Measurements from ENCODE around the gene DHRS3. TPM values are rescaled to one million over a fixed set of nuclear protein-coding genes. Genes with fewer than 3 reads are reported as not detected.

The DHRS3 gene
- total and polyA plus RNA-seq, 2 of the 13 experiments (the other 11 are each of a cell fraction or from before 2014, with no cell fraction given): 48.5 to 90.5 TPM

- H3K4me2 ChIP-seq (ENCODE audit: low read depth, low read length): peak overlapping the region; percentile 87
- H3K36me3 ChIP-seq (replicated peaks in 1 of 2; ENCODE audit: control insufficient read depth in 1 of 2, insufficient read depth in 2 of 2, low read length in 2 of 2): peaks cover 4 to 13% of the 10 kb centered on the region in 2 experiments; a peak in 4 of 5 replicates
- TF ChIP-seq HNRNPH1 (optimal IDR thresholded peaks at IDR 0.05; ENCODE audit: low read depth, low read length): peak; percentile 10
- TF ChIP-seq ZNF430 (CRISPR knock-in tag; IDR thresholded peaks at IDR 0.05): no peak
- TF ChIP-seq POLR2G (IDR thresholded peaks at IDR 0.05; ENCODE audit: low read depth, low read length): peak; percentile 10; the same call in 1 of the 2 replicates
- no peak for TF ChIP-seq FOXO4 (CRISPR knock-in tag; conservative IDR thresholded peaks at IDR 0.05)
- no peak for TF ChIP-seq TGIF2 (CRISPR knock-in tag; IDR thresholded peaks at IDR 0.05)
- TF ChIP-seq RFXAP (CRISPR knock-in tag; IDR thresholded peaks at IDR 0.05; ENCODE audit: borderline replicate concordance): no peak
- TF ChIP-seq ZNF235 (CRISPR knock-in tag; IDR thresholded peaks at IDR 0.05; ENCODE audit: borderline replicate concordance): no peak
- TF ChIP-seq ZNF335 (CRISPR knock-in tag; IDR thresholded peaks at IDR 0.05): no peak
- no peak for TF ChIP-seq GATAD2A (CRISPR knock-in tag; IDR thresholded peaks at IDR 0.05)
- POLR2A ChIA-PET: interaction anchor here (0.6 to 10.1 kb wide), 20 partner anchors 15 to 342 kb away, joined by 3 to 357 read pairs (median 14); no protein-coding TSS in a partner anchor
- CTCF ChIA-PET (ENCODE audit: low intra/inter-chr PET ratio, low total read pairs): no interaction called here
- FAIRE-seq: no peak
- H4K20me1 ChIP-seq (ENCODE audit: insufficient read depth, low read length): peaks cover 8% of the 10 kb centered on the region
- in situ Hi-C loops (cut with HindIII; ENCODE audit: extremely low pct_ligation_motif_present, low pct_unique_long_range_greater_than_20kb) (loop anchor here (5.0 kb wide), 2 partner anchors 65 to 90 kb away; no protein-coding TSS in a partner anchor), intact Hi-C loops (cut with micrococcal nuclease; ENCODE audit: unreplicated experiment) (loop anchor here (5.0 kb wide), 1 partner anchor 140 kb away; no protein-coding TSS in a partner anchor)
- H3K79me2 ChIP-seq (ENCODE audit: insufficient read depth, low read length): peaks cover 57% of the 10 kb centered on the region
- peak; percentile 36 for DNase-seq (ENCODE audit: low spot score)
- H3K27me3 ChIP-seq (ENCODE audit: control insufficient read depth in 1 of 2, insufficient read depth in 2 of 2, low read length in 2 of 2): peaks cover 0 to 3% of the 10 kb centered on the region in 2 experiments; a peak in 1 of 5 replicates
- peaks cover 60% of the 10 kb centered on the region for H3K4me1 ChIP-seq (ENCODE audit: insufficient read depth, low read length)
- no TSS peak for BruUV-seq (replicated peaks)
- H3K4me3 ChIP-seq (replicated peaks in 1 of 3; ENCODE audit: insufficient read depth in 1 of 3, low read depth in 2 of 3, low read length in 3 of 3): peak overlapping the region; percentile 91 to 97 (median 94)
- peak overlapping the region; percentile 94 for H3K27ac ChIP-seq (ENCODE audit: extremely low read length, insufficient read depth, low read length)
- no peak for ATAC-seq
- H2AFZ ChIP-seq (ENCODE audit: low read length): no peak overlapping the region
- under 1% methylated on average over 13 of the region's 13 CpGs for WGBS (ENCODE audit: low lambda C conversion rate)
- no peaks in the 10 kb centered on the region for H3K9me3 ChIP-seq (ENCODE audit: low read length)
- peak overlapping the region; percentile 97 for H3K9ac ChIP-seq (ENCODE audit: insufficient read depth, low read depth, low read length)
Observed at GRCh38 chr1:12617511-12617900, 504 bp downstream of the DHRS3 start.
